HepG2 (cell line): ENCODE results near the gene ZNF318. TPM values are rescaled to one million over a fixed set of nuclear protein-coding genes. Genes with fewer than 3 reads are reported as not detected.

Experiments
- CBX5 ChIP-seq: sonication (generic); formaldehyde crosslinking; IDR thresholded peaks from 2 replicates; pipeline ENCODE4 v1.4.0; 2020; ENCODE audit warnings: missing genetic modification reagents, borderline replicate concordance
- CENPT ChIP-seq: sonication (generic); formaldehyde crosslinking; IDR thresholded peaks from 2 replicates; pipeline ENCODE4 v1.8.0; 2022; ENCODE audit warnings: low read depth, mild to moderate bottlenecking, moderate library complexity, missing genetic modification reagents
- CTCF ChIP-seq: sonication (generic); formaldehyde crosslinking; IDR thresholded peaks from 2 replicates; pipeline ENCODE4 v1.5.0; 2020; ENCODE audit warnings: mild to moderate bottlenecking, missing genetic modification reagents, moderate library complexity
- ELF4 ChIP-seq: sonication (generic); formaldehyde crosslinking; IDR thresholded peaks from 2 replicates; pipeline ENCODE4 v1.5.0; 2020; ENCODE audit warnings: missing genetic modification reagents, mild to moderate bottlenecking, moderate library complexity, borderline replicate concordance
- HOXD1 ChIP-seq: sonication (generic); formaldehyde crosslinking; IDR thresholded peaks from 2 replicates; pipeline ENCODE4 v1.5.0; 2020; ENCODE audit warnings: missing genetic modification reagents
- MAFF ChIP-seq: IDR thresholded peaks from 2 replicates; pipeline ENCODE4 v1.6.1; 2011; ENCODE audit warnings: low read depth, low read length, improper control_type of control experiment
- PHF21A ChIP-seq: sonication (generic); formaldehyde crosslinking; IDR thresholded peaks from 2 replicates; pipeline ENCODE4 v1.5.0; 2020; ENCODE audit warnings: mild to moderate bottlenecking, missing genetic modification reagents
- PPARG ChIP-seq: conservative IDR thresholded peaks from 2 replicates; pipeline ENCODE4 v1.6.1; 2016; ENCODE audit warnings: missing biosample characterization, missing genetic modification reagents
- PREB ChIP-seq: sonication (generic); formaldehyde crosslinking; IDR thresholded peaks from 2 replicates; pipeline ENCODE4 v1.4.0; 2020; ENCODE audit warnings: missing genetic modification reagents
- SIN3B ChIP-seq: fragments of 150-350 bp; IDR thresholded peaks from 2 replicates; pipeline ENCODE4 v1.6.1; 2014; ENCODE audit warnings: low read length
- TEAD3 ChIP-seq: optimal IDR thresholded peaks from 2 replicates; pipeline ENCODE3; 2016; ENCODE audit warnings: borderline replicate concordance
- ZBTB38 ChIP-seq: sonication (generic); formaldehyde crosslinking; IDR thresholded peaks from 2 replicates; pipeline ENCODE4 v1.5.1; 2020; ENCODE audit warnings: mild to moderate bottlenecking, missing genetic modification reagents
- ZC3H13 ChIP-seq: sonication (generic); formaldehyde crosslinking; IDR thresholded peaks from 2 replicates; pipeline ENCODE4 v1.8.1; 2023; ENCODE audit warnings: mild to moderate bottlenecking, missing genetic modification reagents, moderate library complexity
- ZHX1 ChIP-seq: sonication (generic); formaldehyde crosslinking; IDR thresholded peaks from 2 replicates; pipeline ENCODE4 v1.8.1; 2022; ENCODE audit warnings: low read depth, mild to moderate bottlenecking, missing genetic modification reagents
- ZKSCAN5 ChIP-seq: sonication (generic); formaldehyde crosslinking; IDR thresholded peaks from 2 replicates; pipeline ENCODE4 v1.5.1; 2020; ENCODE audit warnings: mild to moderate bottlenecking, missing genetic modification reagents
- ZNF343 ChIP-seq: sonication (generic); formaldehyde crosslinking; IDR thresholded peaks from 2 replicates; pipeline ENCODE4 v1.4.0; 2020; ENCODE audit warnings: mild to moderate bottlenecking, missing genetic modification reagents
- ZNF354B ChIP-seq: sonication (generic); formaldehyde crosslinking; IDR thresholded peaks from 2 replicates; pipeline ENCODE4 v1.8.0; 2022; ENCODE audit warnings: mild to moderate bottlenecking, missing genetic modification reagents
- ZNF749 ChIP-seq: sonication (generic); formaldehyde crosslinking; IDR thresholded peaks from 2 replicates; pipeline ENCODE4 v1.8.0; 2022; ENCODE audit warnings: mild to moderate bottlenecking, missing genetic modification reagents, moderate library complexity, borderline replicate concordance
- ZNF883 ChIP-seq: sonication (generic); formaldehyde crosslinking; IDR thresholded peaks from 2 replicates; pipeline ENCODE4 v1.5.1; 2020; ENCODE audit warnings: mild to moderate bottlenecking, missing genetic modification reagents; ENCODE audit errors: not compliant biosample characterization
- ZNF891 ChIP-seq: sonication (generic); formaldehyde crosslinking; IDR thresholded peaks from 2 replicates; pipeline ENCODE4 v1.5.0; 2020; ENCODE audit warnings: mild to moderate bottlenecking, missing genetic modification reagents
- polyA plus RNA-seq, 8 experiments: library from polyadenylated mRNA; depleted of rRNA in 3 of 8; stranded (reverse) in 7 of 8; unstranded in 1 of 8; fragments of >200 nt; fragmentation: Illumina TruSeq in 4 of 8; extraction: Trizol in 4 of 8; gene quantifications; 2 replicates each; pipeline versions ENCODE4 v1.2.1 to v1.2.3, GENCODE V29; 2011 to 2016; ENCODE audit warnings: low read depth in 4 of 8, missing spikeins in 1 of 8, mixed read lengths in 1 of 8; ENCODE audit not compliant: insufficient read depth in 1 of 8
- total RNA-seq, 5 experiments: library from RNA; depleted of rRNA; stranded (reverse); fragments of >200 nt; fragmentation: Illumina TruSeq; extraction: Trizol; gene quantifications; 2 replicates each; pipeline ENCODE4 v1.2.3, GENCODE V29; 2016; ENCODE audit warnings: low read depth in 1 of 5
- TF ChIP-seq, protein P1 (sequence below): sonication (generic); formaldehyde crosslinking; IDR thresholded peaks from 2 replicates; pipeline ENCODE4 v1.4.0; 2020; ENCODE audit warnings: missing genetic modification reagents

ZNF318 gene
- total and polyA plus RNA-seq, 2 of the 13 experiments (the other 11 are each of a cell fraction or from before 2014, with no cell fraction given), result 13.0 to 14.5 TPM

- no peak for TF ChIP-seq HOXD1
- TF ChIP-seq SIN3B, result no peak
- TF ChIP-seq ZC3H13 (CRISPR knock-in tag), result no peak
- peak; percentile 66 for TF ChIP-seq ZNF883
- no peak for TF ChIP-seq PHF21A
- no peak for TF ChIP-seq CENPT
- TF ChIP-seq ZNF891 (CRISPR knock-in tag), result no peak
- TF ChIP-seq ELF4 (CRISPR knock-in tag), result no peak
- no peak for TF ChIP-seq TEAD3
- TF ChIP-seq ZNF343 (CRISPR knock-in tag), result no peak
- TF ChIP-seq MAFF, result 0 out of 2 replicates have a peak, but pooled peaks have one; percentile 19
- no peak for TF ChIP-seq ZHX1 (CRISPR knock-in tag)
- no peak for TF ChIP-seq CTCF
- TF ChIP-seq, protein P1, sequence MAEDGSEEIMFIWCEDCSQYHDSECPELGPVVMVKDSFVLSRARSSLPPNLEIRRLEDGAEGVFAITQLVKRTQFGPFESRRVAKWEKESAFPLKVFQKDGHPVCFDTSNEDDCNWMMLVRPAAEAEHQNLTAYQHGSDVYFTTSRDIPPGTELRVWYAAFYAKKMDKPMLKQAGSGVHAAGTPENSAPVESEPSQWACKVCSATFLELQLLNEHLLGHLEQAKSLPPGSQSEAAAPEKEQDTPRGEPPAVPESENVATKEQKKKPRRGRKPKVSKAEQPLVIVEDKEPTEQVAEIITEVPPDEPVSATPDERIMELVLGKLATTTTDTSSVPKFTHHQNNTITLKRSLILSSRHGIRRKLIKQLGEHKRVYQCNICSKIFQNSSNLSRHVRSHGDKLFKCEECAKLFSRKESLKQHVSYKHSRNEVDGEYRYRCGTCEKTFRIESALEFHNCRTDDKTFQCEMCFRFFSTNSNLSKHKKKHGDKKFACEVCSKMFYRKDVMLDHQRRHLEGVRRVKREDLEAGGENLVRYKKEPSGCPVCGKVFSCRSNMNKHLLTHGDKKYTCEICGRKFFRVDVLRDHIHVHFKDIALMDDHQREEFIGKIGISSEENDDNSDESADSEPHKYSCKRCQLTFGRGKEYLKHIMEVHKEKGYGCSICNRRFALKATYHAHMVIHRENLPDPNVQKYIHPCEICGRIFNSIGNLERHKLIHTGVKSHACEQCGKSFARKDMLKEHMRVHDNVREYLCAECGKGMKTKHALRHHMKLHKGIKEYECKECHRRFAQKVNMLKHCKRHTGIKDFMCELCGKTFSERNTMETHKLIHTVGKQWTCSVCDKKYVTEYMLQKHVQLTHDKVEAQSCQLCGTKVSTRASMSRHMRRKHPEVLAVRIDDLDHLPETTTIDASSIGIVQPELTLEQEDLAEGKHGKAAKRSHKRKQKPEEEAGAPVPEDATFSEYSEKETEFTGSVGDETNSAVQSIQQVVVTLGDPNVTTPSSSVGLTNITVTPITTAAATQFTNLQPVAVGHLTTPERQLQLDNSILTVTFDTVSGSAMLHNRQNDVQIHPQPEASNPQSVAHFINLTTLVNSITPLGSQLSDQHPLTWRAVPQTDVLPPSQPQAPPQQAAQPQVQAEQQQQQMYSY (CRISPR knock-in tag), result peak; percentile 72; the same call in 1 of the 2 replicates
- peak; percentile 61; the same call in 1 of the 2 replicates for TF ChIP-seq ZBTB38 (CRISPR knock-in tag)
- no peak for TF ChIP-seq CBX5
- TF ChIP-seq ZKSCAN5 (CRISPR knock-in tag), result 0 out of 2 replicates have a peak, but pooled peaks have one; percentile 51
- TF ChIP-seq PPARG (CRISPR knock-in tag), result no peak
- no peak for TF ChIP-seq PREB (CRISPR knock-in tag)
- no peak for TF ChIP-seq ZNF354B (CRISPR knock-in tag)
- TF ChIP-seq ZNF749, result no peak
These were observed 72.5 kb downstream of the ZNF318 start (continued) for GRCh38 chr6:43296780-43297497.
